Occipital lobe (tissue), 2 donors: ENCODE data around the gene FAM43B. TPM values are rescaled to one million over a fixed set of nuclear protein-coding genes. Genes with fewer than 3 reads are reported as not detected.
"Not testable (repeated sequence)": the region's sequence is repeated elsewhere in the genome, so short reads cannot be mapped to it uniquely, and the experiment has no call there.

ENCODE experiments used
- DNase-seq: peaks from one replicate; lab custom pipeline; 2025; lab: John Stamatoyannopoulos, UW
- total RNA-seq: library from RNA; depleted of rRNA; stranded (reverse); fragments of >200 nt; gene quantifications from one replicate; pipeline ENCODE4 v1.2.3, GENCODE V29; 2014

FAM43B gene
- 0.16 TPM for total RNA-seq

GRCh38 chr1:20551945-20552727, at the start of gene FAM43B:
FAM43B (plus strand) TSS chr1:20552573; CDS start chr1:20552974, 401 bp downstream.
- peak; percentile 72 for DNase-seq

GRCh38 chr1:20505488-20505887, 46.9 kb upstream of the FAM43B start:
- no peak for DNase-seq

- no peak for DNase-seq
Observed at GRCh38 chr1:20507248-20507563, 45.2 kb upstream of the FAM43B start.

- DNase-seq, result peak; percentile 91
Observed at GRCh38 chr1:20507564-20508410, 44.6 kb upstream of the FAM43B start, which contains the start of gene MUL1. MUL1 (minus strand) TSS chr1:20508151; CDS start chr1:20508024, 127 bp downstream.

- no peak for DNase-seq
Observed at GRCh38 chr1:20508411-20508771, 44.0 kb upstream of the FAM43B start.

GRCh38 chr1:20511518-20512428, 40.6 kb upstream of the FAM43B start:
- no peak for DNase-seq

- not testable (repeated sequence) for DNase-seq
Observed at GRCh38 chr1:20519609-20520262, 32.6 kb upstream of the FAM43B start.

- DNase-seq, result peak; percentile 45
Observed at GRCh38 chr1:20521960-20522861, 30.2 kb upstream of the FAM43B start.

- DNase-seq, result no peak
Observed at GRCh38 chr1:20526267-20526666, 26.1 kb upstream of the FAM43B start.

- no peak for DNase-seq
Observed at GRCh38 chr1:20528221-20528620, 24.2 kb upstream of the FAM43B start.

- no peak for DNase-seq
Observed at GRCh38 chr1:20530306-20530705, 22.1 kb upstream of the FAM43B start.

- no peak for DNase-seq
Observed at GRCh38 chr1:20530901-20531300, 21.5 kb upstream of the FAM43B start.

- DNase-seq, result no peak
Observed at GRCh38 chr1:20533635-20534034, 18.7 kb upstream of the FAM43B start.

- no peak for DNase-seq
Observed at GRCh38 chr1:20534659-20535417, 17.5 kb upstream of the FAM43B start.

- DNase-seq, result no peak
Observed at GRCh38 chr1:20538227-20538626, 14.1 kb upstream of the FAM43B start.

GRCh38 chr1:20538760-20539551, 13.4 kb upstream of the FAM43B start:
- no peak for DNase-seq

- no peak for DNase-seq
Observed at GRCh38 chr1:20540281-20540680, 12.1 kb upstream of the FAM43B start.

- no peak for DNase-seq
Observed at GRCh38 chr1:20546637-20547036, 5.7 kb upstream of the FAM43B start.
